HPDE6-E6E7 (cell line): Measurements from ENCODE around the gene EMD.
"Not testable (repeated sequence)": the region's sequence is repeated elsewhere in the genome, so short reads cannot be mapped to it uniquely, and the experiment has no call there.

Experiments
- DNase-seq: peaks from one replicate; pipeline ENCODE4 v3.0.0; 2011; ENCODE audit warnings: missing footprints; ENCODE audit errors: extremely low spot score

The EMD gene

GRCh38 chrX:154371017-154371788 lies 7.9 kb upstream of the EMD start:
- DNase-seq: no peak

GRCh38 chrX:154371789-154372300 lies 7.2 kb upstream of the EMD start:
- no peak for DNase-seq

- DNase-seq: no peak
These were observed 6.5 kb upstream of the EMD start for GRCh38 chrX:154372612-154373022.

- peak; percentile 81 for DNase-seq
These were observed 5.5 kb upstream of the EMD start for GRCh38 chrX:154373340-154374306.

GRCh38 chrX:154374313-154375155 lies 4.6 kb upstream of the EMD start, which contains the start of gene FLNA:
FLNA (minus strand) TSS chrX:154374634; CDS start chrX:154371245, 3,389 bp downstream.
- no peak for DNase-seq

GRCh38 chrX:154375156-154375504 lies 4.0 kb upstream of the EMD start:
- no peak for DNase-seq

- no peak for DNase-seq
These were observed 2.3 kb upstream of the EMD start for GRCh38 chrX:154376774-154377173.

- DNase-seq: no peak
These were observed 866 bp upstream of the EMD start for GRCh38 chrX:154378059-154378798.

GRCh38 chrX:154379569-154379951 lies 465 bp downstream of the EMD start:
- no peak for DNase-seq

- DNase-seq: no peak
These were observed 1.1 kb downstream of the EMD start for GRCh38 chrX:154380153-154380552.

GRCh38 chrX:154380787-154381186 lies 1.7 kb downstream of the EMD start:
- DNase-seq: no peak

- no peak for DNase-seq
These were observed 2.2 kb downstream of the EMD start for GRCh38 chrX:154381271-154381670.

GRCh38 chrX:154382483-154383069 lies 3.5 kb downstream of the EMD start:
- no peak for DNase-seq

GRCh38 chrX:154383359-154384283 lies 4.5 kb downstream of the EMD start:
- no peak for DNase-seq

GRCh38 chrX:154384284-154384892 lies 5.3 kb downstream of the EMD start:
- no peak for DNase-seq

- not testable (repeated sequence) for DNase-seq
These were observed 9.0 kb downstream of the EMD start for GRCh38 chrX:154388094-154388493.

GRCh38 chrX:154388649-154389048 lies 9.6 kb downstream of the EMD start:
- DNase-seq: not testable (repeated sequence)

GRCh38 chrX:154389812-154390747 lies 11.0 kb downstream of the EMD start:
- DNase-seq: not testable (repeated sequence)
